ENCODE results near the gene RFC4. TPM values are rescaled to one million over a fixed set of nuclear protein-coding genes. Genes with fewer than 3 reads are reported as not detected.

The RFC4 gene
- total and polyA plus RNA-seq, 2 donors from 2014 or later = 8.9 to 11.1 TPM

DNA sequence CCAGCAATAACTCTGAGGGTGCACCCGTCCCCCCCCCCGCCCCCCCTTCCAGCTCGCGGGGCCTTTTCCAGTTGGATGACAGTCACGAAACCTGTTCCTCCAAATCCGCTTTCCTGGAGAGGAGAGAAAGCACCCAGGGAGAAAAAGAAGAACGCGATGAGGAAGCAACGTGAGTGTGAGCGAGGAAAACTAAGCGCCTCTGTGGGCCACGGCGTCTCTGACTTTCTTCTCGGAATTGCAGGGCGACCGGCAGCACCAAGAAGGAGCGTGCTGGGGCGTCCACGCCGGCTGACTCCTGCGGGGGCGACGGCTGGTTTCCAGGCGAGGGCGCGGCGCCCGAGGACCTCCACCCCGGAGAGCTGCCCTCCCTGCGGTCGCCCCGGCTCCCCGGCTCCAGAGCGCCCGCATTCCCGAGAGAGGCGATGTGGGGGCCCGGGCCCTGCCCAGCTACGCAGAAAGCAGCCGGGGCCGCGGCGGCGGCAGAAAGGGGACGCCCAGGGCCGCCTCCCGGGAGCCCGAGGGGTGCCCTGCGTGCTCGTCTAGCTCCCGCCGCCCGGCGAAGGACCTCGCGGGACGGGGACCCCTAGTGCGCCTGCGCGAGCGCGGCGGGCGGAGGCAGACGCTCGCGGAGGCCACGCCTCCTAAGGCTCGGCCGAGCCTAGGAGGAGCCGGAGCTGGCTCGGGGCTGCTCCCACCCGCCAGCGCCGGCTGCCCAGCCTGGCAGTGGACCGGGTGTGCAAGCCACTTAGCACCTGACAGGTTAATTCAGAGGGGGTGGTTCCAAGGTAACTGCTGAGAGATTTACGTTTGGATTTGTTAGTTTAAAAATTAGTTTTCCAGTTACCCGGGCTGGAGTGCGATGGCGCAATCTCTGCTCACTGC, 20.9 kb upstream of the RFC4 start:
- intact Hi-C loops (cut with DNase I) = no loop called here
- TF ChIP-seq, protein P1, sequence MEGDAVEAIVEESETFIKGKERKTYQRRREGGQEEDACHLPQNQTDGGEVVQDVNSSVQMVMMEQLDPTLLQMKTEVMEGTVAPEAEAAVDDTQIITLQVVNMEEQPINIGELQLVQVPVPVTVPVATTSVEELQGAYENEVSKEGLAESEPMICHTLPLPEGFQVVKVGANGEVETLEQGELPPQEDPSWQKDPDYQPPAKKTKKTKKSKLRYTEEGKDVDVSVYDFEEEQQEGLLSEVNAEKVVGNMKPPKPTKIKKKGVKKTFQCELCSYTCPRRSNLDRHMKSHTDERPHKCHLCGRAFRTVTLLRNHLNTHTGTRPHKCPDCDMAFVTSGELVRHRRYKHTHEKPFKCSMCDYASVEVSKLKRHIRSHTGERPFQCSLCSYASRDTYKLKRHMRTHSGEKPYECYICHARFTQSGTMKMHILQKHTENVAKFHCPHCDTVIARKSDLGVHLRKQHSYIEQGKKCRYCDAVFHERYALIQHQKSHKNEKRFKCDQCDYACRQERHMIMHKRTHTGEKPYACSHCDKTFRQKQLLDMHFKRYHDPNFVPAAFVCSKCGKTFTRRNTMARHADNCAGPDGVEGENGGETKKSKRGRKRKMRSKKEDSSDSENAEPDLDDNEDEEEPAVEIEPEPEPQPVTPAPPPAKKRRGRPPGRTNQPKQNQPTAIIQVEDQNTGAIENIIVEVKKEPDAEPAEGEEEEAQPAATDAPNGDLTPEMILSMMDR (IDR thresholded peaks at IDR 0.05; ENCODE audit: borderline replicate concordance, extremely low read depth, insufficient read depth) = no peak

GRCh38 chr3:186826410-186826975, 20.2 kb upstream of the RFC4 start:
- intact Hi-C loops (cut with DNase I) = no loop called here
- Histone ChIP-seq H3K9me3 (ENCODE audit: control insufficient read depth in 2 of 3, insufficient read depth in 1 of 3, low read length in 3 of 3) (no peaks in the 10 kb centered on the region), H3K36me3 (ENCODE audit: control insufficient read depth in 2 of 3, insufficient read depth in 3 of 3, low read length in 3 of 3) (no peaks in the 10 kb centered on the region), H3K27me3 (ENCODE audit: control insufficient read depth, insufficient read depth, low read length) (peaks cover 40% of the 10 kb centered on the region), H3K4me1 (ENCODE audit: control insufficient read depth in 2 of 3, insufficient read depth in 2 of 3, low read depth in 1 of 3, low read length in 3 of 3) (peaks cover 0 to 5% (median 0%) of the 10 kb centered on the region in 3 donors), H3K9ac (ENCODE audit: low read length in 3 of 3) (peak overlapping the region in 2 of 3 donors; percentile 26 to 29), H3K4me3 (ENCODE audit: low read length in 3 of 3) (peak overlapping the region in 1 of 3 donors; percentile 62), H3K27ac (ENCODE audit: low read depth in 2 of 2, low read length in 2 of 2) (no peak overlapping the region)
- FAIRE-seq (no peak), DNase-seq (peak in 1 of 5 donors; percentile 18)
- TF ChIP-seq, protein P1 (IDR thresholded peaks at IDR 0.05; ENCODE audit: borderline replicate concordance, extremely low read depth, insufficient read depth) = no peak

More for the DNA sequence above, 20.9 kb upstream of the RFC4 start:
- Histone ChIP-seq H3K27ac (ENCODE audit: low read depth in 2 of 2, low read length in 2 of 2) (no peak overlapping the region), H3K27me3 (ENCODE audit: control insufficient read depth, insufficient read depth, low read length) (peaks cover 44% of the 10 kb centered on the region), H3K36me3 (ENCODE audit: control insufficient read depth in 2 of 3, insufficient read depth in 3 of 3, low read length in 3 of 3) (no peaks in the 10 kb centered on the region), H3K4me1 (ENCODE audit: control insufficient read depth in 2 of 3, insufficient read depth in 2 of 3, low read depth in 1 of 3, low read length in 3 of 3) (peaks cover 0 to 5% (median 0%) of the 10 kb centered on the region in 3 donors), H3K9ac (ENCODE audit: low read length in 3 of 3) (peak overlapping the region in 2 of 3 donors; percentile 55), H3K4me3 (ENCODE audit: low read length in 3 of 3) (peak overlapping the region in 2 of 3 donors; percentile 29 to 62), H3K9me3 (ENCODE audit: control insufficient read depth in 2 of 3, insufficient read depth in 1 of 3, low read length in 3 of 3) (no peaks in the 10 kb centered on the region)
- no peak for FAIRE-seq
- peak; percentile 85 to 95 (median 93) for DNase-seq

DNA sequence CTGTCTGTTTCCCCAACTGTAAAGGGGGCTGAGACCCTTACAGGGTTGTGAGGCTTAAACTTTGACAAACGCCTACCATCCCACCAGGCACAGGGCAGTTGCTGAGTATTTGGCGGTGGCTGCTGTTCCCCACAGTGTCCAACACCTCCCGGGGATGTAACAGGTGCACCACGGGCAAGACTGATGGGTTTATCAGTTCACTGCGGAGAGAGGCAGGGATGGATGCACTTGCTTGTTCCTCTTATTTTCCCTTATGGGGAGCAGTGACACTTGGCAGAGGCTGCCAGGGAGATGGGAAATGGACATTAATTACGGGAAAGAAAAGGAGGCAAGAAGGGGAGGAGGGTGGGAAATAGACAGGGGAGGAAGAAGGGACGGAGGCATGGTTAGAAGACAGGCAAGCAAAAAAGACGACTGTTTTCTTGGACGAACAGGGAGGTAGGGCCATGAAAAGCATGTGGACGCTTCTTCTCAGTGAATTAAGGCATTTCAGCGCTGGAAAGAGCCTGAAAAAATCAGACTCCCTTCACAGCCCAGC, 19.7 kb upstream of the RFC4 start:
- peak in 1 of 5 donors; percentile 49 for DNase-seq
- intact Hi-C loops (cut with DNase I) = no loop called here
- H3K9ac ChIP-seq (ENCODE audit: low read length in 3 of 3) = no peak overlapping the region

More for the DNA sequence above, 19.7 kb upstream of the RFC4 start:
- Histone ChIP-seq H3K27me3 (ENCODE audit: control insufficient read depth, insufficient read depth, low read length) (peaks cover 40% of the 10 kb centered on the region), H3K9me3 (ENCODE audit: control insufficient read depth in 2 of 3, insufficient read depth in 1 of 3, low read length in 3 of 3) (no peaks in the 10 kb centered on the region), H3K4me3 (ENCODE audit: low read length in 3 of 3) (no peak overlapping the region), H3K4me1 (ENCODE audit: control insufficient read depth in 2 of 3, insufficient read depth in 2 of 3, low read depth in 1 of 3, low read length in 3 of 3) (peaks cover 0 to 5% (median 0%) of the 10 kb centered on the region in 3 donors), H3K36me3 (ENCODE audit: control insufficient read depth in 2 of 3, insufficient read depth in 3 of 3, low read length in 3 of 3) (no peaks in the 10 kb centered on the region), H3K27ac (ENCODE audit: low read depth in 2 of 2, low read length in 2 of 2) (no peak overlapping the region)
- TF ChIP-seq, protein P1 (IDR thresholded peaks at IDR 0.05; ENCODE audit: borderline replicate concordance, extremely low read depth, insufficient read depth) = no peak
- FAIRE-seq = no peak

All from kidney (tissue), 14 donors.